PFSK-1 (cell line): Measurements from ENCODE around the gene CHPF2.

Experiments used
- FOXP2 ChIP-seq: optimal IDR thresholded peaks from 2 replicates; pipeline ENCODE3; 2011; ENCODE audit warnings: borderline replicate concordance, control low read depth, inconsistent platforms; ENCODE audit not compliant: insufficient read depth; ENCODE audit errors: extremely low read length, extremely low read depth
- POLR2AphosphoS5 ChIP-seq: IDR thresholded peaks from 2 replicates; pipeline ENCODE4 v1.6.1; 2012; ENCODE audit warnings: low read depth, mild to moderate bottlenecking, control low read depth, low read length, moderate library complexity
- REST ChIP-seq, 2 experiments: IDR thresholded peaks; 2 replicates each; pipeline versions ENCODE4 v1.6.1 to v1.8.0; 2011 to 2012; ENCODE audit warnings: low read depth in 2 of 2, low read length in 2 of 2, control low read depth in 1 of 2, inconsistent platforms in 1 of 2, mild to moderate bottlenecking in 1 of 2, moderate library complexity in 1 of 2; ENCODE audit not compliant: insufficient read depth in 1 of 2
- SIN3A ChIP-seq: IDR thresholded peaks from 2 replicates; pipeline ENCODE4 v1.6.1; 2012; ENCODE audit warnings: mild to moderate bottlenecking, low read length, moderate library complexity, borderline replicate concordance; ENCODE audit not compliant: insufficient read depth
- TAF1 ChIP-seq: IDR thresholded peaks from 2 replicates; pipeline ENCODE4 v1.6.1; 2012; ENCODE audit warnings: low read length, control low read depth, borderline replicate concordance; ENCODE audit not compliant: insufficient read depth

CHPF2 gene

DNA sequence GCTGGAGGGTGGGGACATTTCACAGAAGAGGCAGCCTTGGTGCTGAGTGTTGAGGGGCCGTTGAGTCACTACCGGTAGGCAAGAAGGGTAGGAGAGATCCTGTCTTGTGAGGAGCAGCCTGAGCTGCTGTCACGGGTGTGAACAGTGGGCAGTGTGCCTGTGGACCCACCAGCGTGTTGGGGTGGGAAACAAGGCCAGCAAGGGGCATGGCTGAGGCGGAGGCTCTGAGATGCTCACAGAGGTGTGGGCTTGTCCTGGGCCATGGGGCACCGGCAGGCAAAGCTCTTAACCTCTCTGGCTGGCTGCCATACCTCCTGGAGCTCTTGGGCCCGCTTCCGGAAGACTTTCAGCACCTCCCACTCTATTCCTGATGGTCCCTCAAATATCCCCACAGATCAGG lies 49.8 kb downstream of the CHPF2 start:
- no peak for TF ChIP-seq TAF1

DNA sequence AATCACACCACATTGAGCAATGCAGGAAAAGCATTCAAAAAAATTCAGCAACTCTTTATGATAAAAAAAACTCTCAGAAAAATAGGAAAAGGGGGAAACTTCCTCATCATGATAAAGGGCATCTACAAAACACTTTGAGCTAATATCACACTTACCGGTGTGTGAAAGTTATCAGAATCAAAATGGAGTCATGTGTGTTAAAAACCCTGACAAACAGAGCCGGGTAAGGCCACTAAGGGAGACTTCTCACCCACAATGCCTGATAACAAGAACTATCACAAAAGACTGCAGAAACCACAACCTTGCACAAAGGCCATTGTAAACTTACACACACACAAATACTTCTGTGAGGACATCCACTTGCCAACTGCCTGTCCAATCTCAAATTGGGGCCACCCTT lies 51.0 kb downstream of the CHPF2 start:
- TF ChIP-seq TAF1: no peak
- no peak for TF ChIP-seq FOXP2
- TF ChIP-seq REST (IDR thresholded peaks at IDR 0.05; ENCODE audit: insufficient read depth in 1 of 2, low read depth in 2 of 2, low read length in 2 of 2): no peak
- no peak for TF ChIP-seq SIN3A
- no peak for TF ChIP-seq POLR2AphosphoS5

DNA sequence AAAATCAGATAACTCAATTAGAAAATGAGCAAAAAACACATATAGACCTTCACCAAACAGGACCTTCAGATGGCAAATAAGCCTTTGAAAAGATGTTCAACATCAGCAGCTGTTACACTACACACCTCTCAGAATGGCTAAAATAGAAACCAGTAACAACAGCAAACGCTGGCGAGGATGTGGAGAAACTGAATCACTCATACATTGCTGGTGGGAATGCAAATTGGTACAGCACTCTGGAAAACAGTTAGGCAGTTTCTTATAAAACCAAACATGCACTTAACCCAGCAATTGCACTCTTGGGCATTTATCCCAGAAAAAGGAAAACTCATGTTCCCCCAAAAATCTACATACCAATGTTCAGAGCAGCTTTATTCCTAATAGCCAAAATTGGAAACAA lies 53.9 kb downstream of the CHPF2 start:
- TF ChIP-seq SIN3A (no peak), REST (IDR thresholded peaks at IDR 0.05; ENCODE audit: insufficient read depth in 1 of 2, low read depth in 2 of 2, low read length in 2 of 2) (no peak), POLR2AphosphoS5 (no peak), FOXP2 (no peak), TAF1 (no peak)
